ENCODE measurements around the gene MARCHF10. TPM values are rescaled to one million over a fixed set of nuclear protein-coding genes. Genes with fewer than 3 reads are reported as not detected.
A peak's percentile ranks its signal among the peaks of the same experiment; 100 is the strongest.

MARCHF10 gene
- total RNA-seq, 6 donors from 2014 or later = 0.72 to 7.2 (median 3.2) TPM

- TF ChIP-seq POLR2A (IDR thresholded peaks at IDR 0.05) (no peak), CTCF (IDR thresholded peaks at IDR 0.05) (no peak), EP300 (IDR thresholded peaks at IDR 0.05) (no peak), POLR2AphosphoS5 (IDR thresholded peaks at IDR 0.05) (no peak)
- H3K4me3 ChIP-seq = peak overlapping the region in 2 of 4 donors; percentile 31 to 40
- peaks cover 3 to 10% (median 6%) of the 10 kb centered on the region in 4 donors for H3K4me1 ChIP-seq
- H3K27me3 ChIP-seq = peaks cover 0 to 4% (median 2%) of the 10 kb centered on the region in 4 donors
- H3K9me3 ChIP-seq = no peaks in the 10 kb centered on the region
- no peak for ATAC-seq (ENCODE audit: low FRiP score in 2 of 2)
- H3K36me3 ChIP-seq = no peaks in the 10 kb centered on the region
- H3K27ac ChIP-seq = no peak overlapping the region
- no peak for DNase-seq
- 81 to 83% methylated on average over 10 of the region's 10 CpGs for WGBS, 2 donors
These were observed 459 bp upstream of the MARCHF10 start for GRCh38 chr17:62808576-62808970.

- Histone ChIP-seq H3K36me3 (no peaks in the 10 kb centered on the region), H3K9me3 (no peaks in the 10 kb centered on the region), H3K27ac (no peak overlapping the region), H3K4me3 (no peak overlapping the region), H3K27me3 (peaks cover 0 to 4% (median 2%) of the 10 kb centered on the region in 4 donors), H3K4me1 (peaks cover 3 to 10% (median 6%) of the 10 kb centered on the region in 4 donors)
- WGBS, 2 donors = 81 to 89% methylated on average over 3 of the region's 3 CpGs
- ATAC-seq (ENCODE audit: low FRiP score in 2 of 2) = no peak
- no peak for TF ChIP-seq EP300 (IDR thresholded peaks at IDR 0.05)
- no peak for TF ChIP-seq POLR2AphosphoS5 (IDR thresholded peaks at IDR 0.05)
- no peak for TF ChIP-seq CTCF (IDR thresholded peaks at IDR 0.05)
- no peak for TF ChIP-seq POLR2A (IDR thresholded peaks at IDR 0.05)
- DNase-seq = no peak
These were observed 2.9 kb downstream of the MARCHF10 start for GRCh38 chr17:62805234-62805633.

GRCh38 chr17:62804822-62805221 lies 3.3 kb downstream of the MARCHF10 start:
- H3K36me3 ChIP-seq = no peaks in the 10 kb centered on the region
- DNase-seq (no peak), ATAC-seq (ENCODE audit: low FRiP score in 2 of 2) (peak in 1 of 2 donors; percentile 26)
- TF ChIP-seq EP300 (IDR thresholded peaks at IDR 0.05) = no peak
- no peak for TF ChIP-seq CTCF (IDR thresholded peaks at IDR 0.05)
- no peak for TF ChIP-seq POLR2A (IDR thresholded peaks at IDR 0.05)
- no peak for TF ChIP-seq POLR2AphosphoS5 (IDR thresholded peaks at IDR 0.05)
- H3K4me1 ChIP-seq = peaks cover 3 to 10% (median 6%) of the 10 kb centered on the region in 4 donors
- no peaks in the 10 kb centered on the region for H3K9me3 ChIP-seq
- no peak overlapping the region for H3K27ac ChIP-seq
- no peak overlapping the region for H3K4me3 ChIP-seq
- H3K27me3 ChIP-seq = peaks cover 0 to 4% (median 2%) of the 10 kb centered on the region in 4 donors
- WGBS, 2 donors = 88 to 89% methylated on average over 8 of the region's 8 CpGs

- Histone ChIP-seq H3K27me3 (peaks cover 0 to 4% (median 2%) of the 10 kb centered on the region in 4 donors), H3K27ac (no peak overlapping the region), H3K9me3 (no peaks in the 10 kb centered on the region), H3K4me3 (no peak overlapping the region), H3K4me1 (peaks cover 3 to 10% (median 6%) of the 10 kb centered on the region in 4 donors), H3K36me3 (no peaks in the 10 kb centered on the region)
- ATAC-seq (ENCODE audit: low FRiP score in 2 of 2) (no peak), DNase-seq (no peak)
- WGBS, 2 donors = 89 to 93% methylated on average over 12 of the region's 12 CpGs
- no peak for TF ChIP-seq EP300 (IDR thresholded peaks at IDR 0.05)
- TF ChIP-seq CTCF (IDR thresholded peaks at IDR 0.05) = no peak
- no peak for TF ChIP-seq POLR2A (IDR thresholded peaks at IDR 0.05)
- no peak for TF ChIP-seq POLR2AphosphoS5 (IDR thresholded peaks at IDR 0.05)
These were observed 4.1 kb downstream of the MARCHF10 start for GRCh38 chr17:62804025-62804424.

- Histone ChIP-seq H3K27me3 (no peaks in the 10 kb centered on the region), H3K9me3 (no peaks in the 10 kb centered on the region), H3K36me3 (no peaks in the 10 kb centered on the region), H3K4me1 (peaks cover 0 to 3% (median 1%) of the 10 kb centered on the region in 4 donors), H3K4me3 (no peak overlapping the region), H3K27ac (no peak overlapping the region)
- no peak for DNase-seq
- no peak for ATAC-seq (ENCODE audit: low FRiP score in 2 of 2)
- 69 to 75% methylated on average over 9 of the region's 9 CpGs for WGBS, 2 donors
- no peak for TF ChIP-seq CTCF (IDR thresholded peaks at IDR 0.05)
- TF ChIP-seq EP300 (IDR thresholded peaks at IDR 0.05) = no peak
- no peak for TF ChIP-seq POLR2A (IDR thresholded peaks at IDR 0.05)
- TF ChIP-seq POLR2AphosphoS5 (IDR thresholded peaks at IDR 0.05) = no peak
These were observed 5.4 kb downstream of the MARCHF10 start for GRCh38 chr17:62802561-62803205.
